Activated naive CD4-positive, alpha-beta T cell treated with anti-CD3 and anti-CD28 coated beads for 36 hours (primary cell): ENCODE measurements around the gene ZNF610. TPM values are rescaled to one million over a fixed set of nuclear protein-coding genes. Genes with fewer than 3 reads are reported as not detected.
"Not testable (repeated sequence)": the region's sequence is repeated elsewhere in the genome, so short reads cannot be mapped to it uniquely, and the experiment has no call there.

Experiments
- CTCF ChIA-PET: fragments of 350-600 bp; sonication (Branson Sonifier 250); formaldehyde crosslinking; loops from one replicate; lab custom pipeline; 2021; ENCODE audit warnings: antibody characterized with exemption; lab: Charles Lee
- DNase-seq: peaks from one replicate; pipeline ENCODE4 v3.0.0-alpha.2; 2020
- H3K27ac Mint-ChIP-seq: one replicate; pipeline ENCODE4 v1.8.0; 2021; ENCODE audit warnings: mild to moderate bottlenecking, mixed read lengths
- H3K27me3 Mint-ChIP-seq: one replicate; pipeline ENCODE4 v1.8.0; 2021; ENCODE audit warnings: low read depth, mixed read lengths
- H3K36me3 Mint-ChIP-seq: one replicate; pipeline ENCODE4 v1.8.0; 2021; ENCODE audit warnings: low read depth, mixed read lengths
- H3K4me1 Mint-ChIP-seq: one replicate; pipeline ENCODE4 v1.8.0; 2021; ENCODE audit warnings: low read depth, mixed read lengths
- H3K4me3 Mint-ChIP-seq: one replicate; pipeline ENCODE4 v1.8.0; 2021; ENCODE audit warnings: mild to moderate bottlenecking, moderate library complexity, mixed read lengths
- H3K9me3 Mint-ChIP-seq: one replicate; pipeline ENCODE4 v1.8.0; 2021; ENCODE audit warnings: mixed read lengths
- intact Hi-C: fragments of 100-400 bp; cut with micrococcal nuclease; formaldehyde crosslinking; loops from one replicate; pipeline ENCODE4 v1.15.1; 2023
- total RNA-seq, 2 experiments: library from RNA; stranded (reverse); gene quantifications; one replicate each; pipeline ENCODE4 v1.2.3, GENCODE V29; 2021

Gene ZNF610
- total RNA-seq, result under 1 TPM; 0.64 TPM

GRCh38 chr19:52336117-52336790 is at the start of gene ZNF610:
Gene ZNF610, plus strand, starts transcription at chr19:52336243. Its CDS starts 12,930 bp downstream, at chr19:52349173.
- H3K36me3 Mint-ChIP-seq, result peaks cover 25% of the 10 kb centered on the region
- DNase-seq, result peak; percentile 94
- CTCF ChIA-PET, result no interaction called here
- no peaks in the 10 kb centered on the region for H3K27me3 Mint-ChIP-seq
- H3K9me3 Mint-ChIP-seq, result peaks cover 36% of the 10 kb centered on the region
- H3K4me1 Mint-ChIP-seq, result peaks cover 10% of the 10 kb centered on the region
- H3K4me3 Mint-ChIP-seq, result peak within 1 kb of the TSS; percentile 93
- intact Hi-C loops, result loop anchor here (5.0 kb wide), 1 partner anchor 69 kb away; the partner anchor contains the start of gene ZNF766
- peak within 1 kb of the TSS; percentile 89 for H3K27ac Mint-ChIP-seq

GRCh38 chr19:52286256-52286655 is 49.8 kb upstream of the ZNF610 start:
- intact Hi-C loops, result no loop called here
- no peak overlapping the region for H3K27ac Mint-ChIP-seq
- CTCF ChIA-PET, result no interaction called here

GRCh38 chr19:52291781-52292180 is 44.3 kb upstream of the ZNF610 start:
- no peak for DNase-seq
- Mint-ChIP-seq H3K27ac (no peak overlapping the region), H3K4me3 (no peak overlapping the region), H3K9me3 (peaks cover 49% of the 10 kb centered on the region), H3K27me3 (no peaks in the 10 kb centered on the region), H3K4me1 (no peaks in the 10 kb centered on the region), H3K36me3 (peaks cover 62% of the 10 kb centered on the region)
- intact Hi-C loops, result no loop called here
- CTCF ChIA-PET, result no interaction called here

More at GRCh38 chr19:52286256-52286655, 49.8 kb upstream of the ZNF610 start:
- H3K9me3 Mint-ChIP-seq, result peaks cover 59% of the 10 kb centered on the region
- H3K36me3 Mint-ChIP-seq, result peaks cover 93% of the 10 kb centered on the region
- no peak overlapping the region for H3K4me3 Mint-ChIP-seq
- H3K4me1 Mint-ChIP-seq, result no peaks in the 10 kb centered on the region
- no peak for DNase-seq
- no peaks in the 10 kb centered on the region for H3K27me3 Mint-ChIP-seq

- CTCF ChIA-PET, intact Hi-C loops, H3K4me3 Mint-ChIP-seq, H3K27ac Mint-ChIP-seq, H3K27me3 Mint-ChIP-seq, DNase-seq, H3K4me1 Mint-ChIP-seq: not testable (repeated sequence)
- peaks cover 59% of the 10 kb centered on the region for H3K36me3 Mint-ChIP-seq
- H3K9me3 Mint-ChIP-seq, result peaks cover 46% of the 10 kb centered on the region
These were observed 43.1 kb upstream of the ZNF610 start for GRCh38 chr19:52292946-52293345.

GRCh38 chr19:52296400-52296772 is 39.7 kb upstream of the ZNF610 start:
- CTCF ChIA-PET, result no interaction called here

GRCh38 chr19:52296773-52297600 is 39.1 kb upstream of the ZNF610 start, which contains the start of gene ZNF480:
Gene ZNF480, plus strand, starts transcription at chr19:52297169. Its CDS starts 3,244 bp downstream, at chr19:52300413.
- H3K27ac Mint-ChIP-seq, result peak within 1 kb of the TSS; percentile 90
- H3K4me3 Mint-ChIP-seq, result peak within 1 kb of the TSS; percentile 91
- peak; percentile 80 for DNase-seq
- CTCF ChIA-PET, result no interaction called here
- peaks cover 62% of the 10 kb centered on the region for H3K36me3 Mint-ChIP-seq
- peaks cover 50% of the 10 kb centered on the region for H3K9me3 Mint-ChIP-seq
- H3K4me1 Mint-ChIP-seq, result peaks cover 15% of the 10 kb centered on the region
- H3K27me3 Mint-ChIP-seq, result peaks cover 2% of the 10 kb centered on the region
- intact Hi-C loops, result loop anchor here (2.0 kb wide), 1 partner anchor 28 kb away; the partner anchor contains the start of gene ZNF766

More at GRCh38 chr19:52296400-52296772, 39.7 kb upstream of the ZNF610 start:
- peak overlapping the region; percentile 13 for H3K27ac Mint-ChIP-seq
- intact Hi-C loops, result loop anchor here (2.0 kb wide), 1 partner anchor 28 kb away; the partner anchor contains the start of gene ZNF766
- peak overlapping the region; percentile 69 for H3K4me3 Mint-ChIP-seq
- DNase-seq, result no peak
- H3K27me3 Mint-ChIP-seq, result peaks cover 2% of the 10 kb centered on the region
- peaks cover 46% of the 10 kb centered on the region for H3K9me3 Mint-ChIP-seq
- peaks cover 61% of the 10 kb centered on the region for H3K36me3 Mint-ChIP-seq
- peaks cover 15% of the 10 kb centered on the region for H3K4me1 Mint-ChIP-seq

GRCh38 chr19:52297601-52298364 is 38.3 kb upstream of the ZNF610 start:
- CTCF ChIA-PET, result no interaction called here
- DNase-seq, result no peak

GRCh38 chr19:52307275-52307674 is 28.8 kb upstream of the ZNF610 start:
- DNase-seq, result no peak
- no peak overlapping the region for H3K4me3 Mint-ChIP-seq
- CTCF ChIA-PET, result no interaction called here
- peaks cover 78% of the 10 kb centered on the region for H3K36me3 Mint-ChIP-seq
- no peak overlapping the region for H3K27ac Mint-ChIP-seq
- no peaks in the 10 kb centered on the region for H3K27me3 Mint-ChIP-seq
- H3K4me1 Mint-ChIP-seq, result no peaks in the 10 kb centered on the region
- intact Hi-C loops, result no loop called here
- peaks cover 64% of the 10 kb centered on the region for H3K9me3 Mint-ChIP-seq

More at GRCh38 chr19:52297601-52298364, 38.3 kb upstream of the ZNF610 start:
- H3K27me3 Mint-ChIP-seq, result peaks cover 2% of the 10 kb centered on the region
- intact Hi-C loops, result loop anchor here (2.0 kb wide), 1 partner anchor 29 kb away; the partner anchor contains the start of gene ZNF766
- peaks cover 49% of the 10 kb centered on the region for H3K9me3 Mint-ChIP-seq
- H3K4me3 Mint-ChIP-seq, result peak overlapping the region; percentile 91
- H3K36me3 Mint-ChIP-seq, result peaks cover 63% of the 10 kb centered on the region
- H3K4me1 Mint-ChIP-seq, result peaks cover 15% of the 10 kb centered on the region
- H3K27ac Mint-ChIP-seq, result peak overlapping the region; percentile 90

GRCh38 chr19:52322429-52322828 is 13.6 kb upstream of the ZNF610 start:
- Mint-ChIP-seq H3K27ac (no peak overlapping the region), H3K4me3 (no peak overlapping the region), H3K36me3 (peaks cover 71% of the 10 kb centered on the region), H3K27me3 (no peaks in the 10 kb centered on the region), H3K9me3 (peaks cover 81% of the 10 kb centered on the region), H3K4me1 (no peaks in the 10 kb centered on the region)
- no peak for DNase-seq
- CTCF ChIA-PET, result no interaction called here
- intact Hi-C loops, result no loop called here

- DNase-seq, result no peak
- intact Hi-C loops, result no loop called here
- Mint-ChIP-seq H3K36me3 (peaks cover 17% of the 10 kb centered on the region), H3K27ac (no peak overlapping the region), H3K4me3 (no peak overlapping the region), H3K4me1 (peaks cover 7% of the 10 kb centered on the region), H3K27me3 (no peaks in the 10 kb centered on the region), H3K9me3 (peaks cover 47% of the 10 kb centered on the region)
- CTCF ChIA-PET, result interaction anchor here (0.6 kb wide), 1 partner anchor 46 kb away, joined by 3 read pairs; no protein-coding TSS in a partner anchor
These were observed 4.3 kb upstream of the ZNF610 start for GRCh38 chr19:52331757-52332156.

GRCh38 chr19:52335768-52336116 is 301 bp upstream of the ZNF610 start:
- Mint-ChIP-seq H3K9me3 (peaks cover 40% of the 10 kb centered on the region), H3K4me1 (peaks cover 10% of the 10 kb centered on the region), H3K27ac (peak overlapping the region; percentile 89), H3K27me3 (no peaks in the 10 kb centered on the region), H3K36me3 (peaks cover 24% of the 10 kb centered on the region), H3K4me3 (peak overlapping the region; percentile 93)
- intact Hi-C loops, result loop anchor here (5.0 kb wide), 1 partner anchor 68 kb away; the partner anchor contains the start of gene ZNF766
- CTCF ChIA-PET, result no interaction called here
- no peak for DNase-seq
